ENCODE results near the gene STARD5.

STARD5 gene

GRCh38 chr15:81302701-81303109, 21.2 kb downstream of the STARD5 start:
- TF ChIP-seq CTCF (IDR thresholded peaks at IDR 0.05; ENCODE audit: low read depth, low read length) (no peak), MAX (IDR thresholded peaks at IDR 0.05; ENCODE audit: low read depth, low read length) (no peak), POLR2A (IDR thresholded peaks at IDR 0.05; ENCODE audit: extremely low read depth, insufficient read length) (no peak), MYC (IDR thresholded peaks at IDR 0.05; ENCODE audit: low read depth, low read length) (no peak)
- H3K4me3 ChIP-seq (ENCODE audit: low read depth, low read length), result no peak overlapping the region
- no peak for DNase-seq (ENCODE audit: low read depth)

GRCh38 chr15:81301815-81302399, 22.0 kb downstream of the STARD5 start:
- TF ChIP-seq CTCF (IDR thresholded peaks at IDR 0.05; ENCODE audit: low read depth, low read length), result no peak
- no peak for TF ChIP-seq POLR2A (IDR thresholded peaks at IDR 0.05; ENCODE audit: extremely low read depth, insufficient read length)
- no peak for TF ChIP-seq MYC (IDR thresholded peaks at IDR 0.05; ENCODE audit: low read depth, low read length)
- no peak for TF ChIP-seq MAX (IDR thresholded peaks at IDR 0.05; ENCODE audit: low read depth, low read length)
- DNase-seq (ENCODE audit: low read depth), result peak; percentile 53
- H3K4me3 ChIP-seq (ENCODE audit: low read depth, low read length), result no peak overlapping the region

- no peak for TF ChIP-seq CTCF (IDR thresholded peaks at IDR 0.05; ENCODE audit: low read depth, low read length)
- TF ChIP-seq POLR2A (IDR thresholded peaks at IDR 0.05; ENCODE audit: extremely low read depth, insufficient read length), result no peak
- TF ChIP-seq MAX (IDR thresholded peaks at IDR 0.05; ENCODE audit: low read depth, low read length), result no peak
- TF ChIP-seq MYC (IDR thresholded peaks at IDR 0.05; ENCODE audit: low read depth, low read length), result no peak
- H3K4me3 ChIP-seq (ENCODE audit: low read depth, low read length), result no peak overlapping the region
Measured at GRCh38 chr15:81301385-81301784, 22.6 kb downstream of the STARD5 start.

GRCh38 chr15:81299630-81300273, 24.2 kb downstream of the STARD5 start:
- no peak for TF ChIP-seq CTCF (IDR thresholded peaks at IDR 0.05; ENCODE audit: low read depth, low read length)
- no peak for TF ChIP-seq POLR2A (IDR thresholded peaks at IDR 0.05; ENCODE audit: extremely low read depth, insufficient read length)
- no peak overlapping the region for H3K4me3 ChIP-seq (ENCODE audit: low read depth, low read length)

More at GRCh38 chr15:81301385-81301784, 22.6 kb downstream of the STARD5 start:
- DNase-seq (ENCODE audit: low read depth), result no peak

GRCh38 chr15:81299156-81299555, 24.8 kb downstream of the STARD5 start:
- TF ChIP-seq MYC (IDR thresholded peaks at IDR 0.05; ENCODE audit: low read depth, low read length) (no peak), POLR2A (IDR thresholded peaks at IDR 0.05; ENCODE audit: extremely low read depth, insufficient read length) (no peak), MAX (IDR thresholded peaks at IDR 0.05; ENCODE audit: low read depth, low read length) (no peak), CTCF (IDR thresholded peaks at IDR 0.05; ENCODE audit: low read depth, low read length) (no peak)
- no peak overlapping the region for H3K4me3 ChIP-seq (ENCODE audit: low read depth, low read length)
- DNase-seq (ENCODE audit: low read depth), result no peak

More at GRCh38 chr15:81299630-81300273, 24.2 kb downstream of the STARD5 start:
- no peak for DNase-seq (ENCODE audit: low read depth)
